Spleen (tissue), 11 donors: ENCODE data around the gene PIP5K1B. TPM values are rescaled to one million over a fixed set of nuclear protein-coding genes. Genes with fewer than 3 reads are reported as not detected.

ENCODE experiments used
- DNase-seq: peaks from one replicate; pipeline ENCODE4 v3.0.0-alpha.2; 2020
- H3K27ac ChIP-seq, 8 donors: fragments of 200-600 bp; sonication (generic) in 7 of 8; 1 replicate in 4 of 8; 2 replicates in 4 of 8; pipeline versions ENCODE4 v1.5.0 to v1.8.0; 2016 to 2021; ENCODE audit warnings: inconsistent platforms in 4 of 8, mild to moderate bottlenecking in 4 of 8, moderate library complexity in 1 of 8
- H3K27me3 ChIP-seq, 7 donors: fragments of 200-600 bp; sonication (generic) in 6 of 7; replicated peaks in 1 of 7; 1 replicate in 4 of 7; 2 replicates in 3 of 7; pipeline versions ENCODE4 v1.5.0 to v1.8.0; 2016 to 2021; ENCODE audit warnings: inconsistent platforms in 3 of 7, mild to moderate bottlenecking in 1 of 7
- H3K36me3 ChIP-seq, 6 donors: fragments of 200-600 bp; sonication (generic) in 5 of 6; 1 replicate in 4 of 6; 2 replicates in 2 of 6; pipeline versions ENCODE4 v1.5.0 to v1.8.0; 2016 to 2021; ENCODE audit warnings: inconsistent platforms in 2 of 6
- H3K4me1 ChIP-seq, 6 donors: fragments of 200-600 bp; sonication (generic) in 5 of 6; 1 replicate in 3 of 6; 2 replicates in 3 of 6; pipeline versions ENCODE4 v1.5.0 to v1.8.0; 2016 to 2021; ENCODE audit warnings: inconsistent platforms in 3 of 6
- H3K4me3 ChIP-seq, 8 donors: fragments of 200-600 bp; sonication (generic) in 7 of 8; 1 replicate in 4 of 8; 2 replicates in 4 of 8; pipeline versions ENCODE4 v1.5.0 to v1.8.0; 2016 to 2021; ENCODE audit warnings: inconsistent platforms in 4 of 8, mild to moderate bottlenecking in 4 of 8, moderate library complexity in 2 of 8
- H3K9me3 ChIP-seq, 8 donors: fragments of 200-600 bp; sonication (generic) in 7 of 8; 1 replicate in 4 of 8; 2 replicates in 4 of 8; pipeline versions ENCODE4 v1.5.0 to v1.8.0; 2016 to 2021; ENCODE audit warnings: inconsistent platforms in 4 of 8
- CTCF ChIP-seq, 11 experiments: fragments of 200-600 bp in 7 of 11; fragments of 450-650 bp in 4 of 11; sonication (generic) in 4 of 11; IDR thresholded peaks in 8 of 11; conservative IDR thresholded peaks in 3 of 11; 1 replicate in 7 of 11; 2 replicates in 4 of 11; pipeline versions ENCODE4 v1.4.0 to v1.8.0; 2016 to 2021; ENCODE audit warnings: antibody characterized with exemption in 11 of 11, inconsistent platforms in 4 of 11, mild to moderate bottlenecking in 1 of 11
- POLR2A ChIP-seq, 3 donors: fragments of 450-650 bp; IDR thresholded peaks; one replicate each; pipeline ENCODE4 v1.5.1; 2017; ENCODE audit warnings: antibody characterized with exemption in 3 of 3, mild to moderate bottlenecking in 1 of 3
- POLR2AphosphoS5 ChIP-seq, 3 donors: sonication (generic); formaldehyde crosslinking; IDR thresholded peaks; one replicate each; pipeline ENCODE4 v1.5.1; 2017; ENCODE audit warnings: antibody characterized with exemption in 3 of 3
- WGBS, 5 donors: extraction: QIAGEN DNeasy Blood & Tissue Kit in 3 of 5; methylation state at CpG; one replicate each; pipeline versions ENCODE4 v1.1.5 to v1.1.7; 2013 to 2018; 5-methylcytosine and 5-hydroxymethylcytosine counted together
- intact Hi-C: fragments of 100-400 bp; cut with DNase I; formaldehyde crosslinking; loops from one replicate; pipeline ENCODE4 v1.15.0; 2023; ENCODE audit warnings: low total_unique reads
- polyA plus RNA-seq, 3 donors: library from polyadenylated mRNA; stranded (reverse); fragments of 200-250 nt; gene quantifications; one replicate each; pipeline ENCODE4 v1.2.1, GENCODE V29; 2013
- total RNA-seq, 7 donors: library from RNA; depleted of rRNA in 3 of 7; stranded (reverse); fragments of >200 nt in 3 of 7; fragmentation: NEBNext Ultra II Directional in 4 of 7; extraction: Animal tissue kit (Norgen Biotek cat#: 25700) in 4 of 7; gene quantifications; one replicate each; pipeline versions ENCODE4 v1.1.0 to v1.2.1, GENCODE V29; 2016 to 2021
- donor health status: healthy with polysubstance abuse.
- donor health status: DM: no; HTN: no; CAD: no; lungs with moderate emphysema.
- donor health status: DM: no; HTN: no; CAD: no.
- donor health status: Bipolar disorder and iron deficiency.
- donor health status: healthy.
- donor health status: DM: no; HTN: no; CAD: no.
- donor health status: DM: yes; HTN: yes; CAD: no.

The PIP5K1B gene
- total and polyA plus RNA-seq, 10 donors = 1.5 to 10.3 (median 6.8) TPM

- H3K4me3 ChIP-seq = no peak overlapping the region
- peaks cover 0 to 10% (median 0%) of the 10 kb centered on the region in 6 donors for H3K4me1 ChIP-seq
- TF ChIP-seq CTCF (IDR thresholded peaks at IDR 0.05 in 8 of 11, conservative IDR thresholded peaks at IDR 0.05 in 3 of 11) (no peak), POLR2A (IDR thresholded peaks at IDR 0.05) (no peak), POLR2AphosphoS5 (IDR thresholded peaks at IDR 0.05) (no peak)
- no peaks in the 10 kb centered on the region for H3K36me3 ChIP-seq
- intact Hi-C loops = no loop called here
- H3K27me3 ChIP-seq = no peaks in the 10 kb centered on the region
- no peak overlapping the region for H3K27ac ChIP-seq
- no peak for DNase-seq
- WGBS, 5 donors = 21 to 34% (median 23%) methylated on average over 3 of the region's 3 CpGs
- no peaks in the 10 kb centered on the region for H3K9me3 ChIP-seq
Observed at GRCh38 chr9:69019808-69020207, 314.8 kb downstream of the PIP5K1B start.

DNA sequence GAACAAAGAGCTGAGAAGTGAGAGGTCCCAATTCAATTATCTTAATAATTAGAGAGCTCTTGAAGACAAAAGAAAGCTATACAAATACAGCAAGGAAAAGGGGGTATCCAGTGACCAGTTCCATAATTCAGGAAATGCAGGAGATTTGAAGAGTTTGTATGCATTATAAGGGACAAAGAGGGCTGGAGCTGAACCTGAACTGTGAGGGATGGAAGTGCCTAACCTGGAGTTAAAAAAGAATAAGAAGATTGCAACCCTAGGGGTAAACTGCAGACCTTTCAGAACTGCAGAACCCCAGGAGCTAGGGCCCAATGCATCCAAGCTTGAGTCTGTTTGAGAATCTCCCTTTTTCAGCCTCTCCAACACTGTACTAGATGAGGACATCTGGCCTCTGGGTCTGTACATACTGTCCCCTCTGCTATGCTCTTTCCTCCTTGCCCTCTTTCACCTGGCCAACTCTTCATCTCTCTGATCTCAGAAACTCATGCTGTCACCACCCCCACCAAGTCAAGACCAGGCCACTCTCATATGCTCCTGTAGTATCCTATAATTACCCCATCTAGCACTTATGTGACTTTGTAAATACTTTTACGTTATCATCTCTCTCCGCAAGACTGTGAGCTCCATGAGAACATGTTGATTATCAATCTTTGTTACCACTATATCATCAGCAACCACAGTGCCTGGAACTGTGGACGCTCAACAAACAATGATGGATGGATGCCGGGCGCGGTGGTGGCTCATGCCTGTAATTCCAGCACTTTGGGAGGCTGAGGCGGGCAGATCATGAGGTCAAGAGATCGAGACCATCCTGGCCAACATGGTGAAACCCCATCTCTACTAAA, 315.5 kb downstream of the PIP5K1B start:
- Histone ChIP-seq H3K27ac (no peak overlapping the region), H3K36me3 (no peaks in the 10 kb centered on the region), H3K4me1 (peaks cover 0 to 10% (median 0%) of the 10 kb centered on the region in 6 donors), H3K9me3 (no peaks in the 10 kb centered on the region), H3K4me3 (no peak overlapping the region), H3K27me3 (no peaks in the 10 kb centered on the region)
- TF ChIP-seq POLR2AphosphoS5 (IDR thresholded peaks at IDR 0.05) = no peak
- TF ChIP-seq CTCF (IDR thresholded peaks at IDR 0.05 in 8 of 11, conservative IDR thresholded peaks at IDR 0.05 in 3 of 11) = no peak
- no peak for TF ChIP-seq POLR2A (IDR thresholded peaks at IDR 0.05)
- 92 to 95% (median 95%) methylated on average over 8 of the region's 8 CpGs for WGBS, 5 donors
- intact Hi-C loops = no loop called here
- no peak for DNase-seq

GRCh38 chr9:69023650-69024049, 318.6 kb downstream of the PIP5K1B start:
- H3K9me3 ChIP-seq = no peaks in the 10 kb centered on the region
- no peak overlapping the region for H3K4me3 ChIP-seq
- TF ChIP-seq POLR2AphosphoS5 (IDR thresholded peaks at IDR 0.05) (no peak), CTCF (IDR thresholded peaks at IDR 0.05 in 8 of 11, conservative IDR thresholded peaks at IDR 0.05 in 3 of 11) (no peak), POLR2A (IDR thresholded peaks at IDR 0.05) (no peak)
- H3K36me3 ChIP-seq = no peaks in the 10 kb centered on the region
- no peaks in the 10 kb centered on the region for H3K27me3 ChIP-seq
- H3K4me1 ChIP-seq = peaks cover 0 to 27% (median 10%) of the 10 kb centered on the region in 6 donors
- intact Hi-C loops = no loop called here
- H3K27ac ChIP-seq = no peak overlapping the region
- no peak for DNase-seq
- 56 to 84% (median 75%) methylated on average over 7 of the region's 7 CpGs for WGBS, 5 donors

DNA sequence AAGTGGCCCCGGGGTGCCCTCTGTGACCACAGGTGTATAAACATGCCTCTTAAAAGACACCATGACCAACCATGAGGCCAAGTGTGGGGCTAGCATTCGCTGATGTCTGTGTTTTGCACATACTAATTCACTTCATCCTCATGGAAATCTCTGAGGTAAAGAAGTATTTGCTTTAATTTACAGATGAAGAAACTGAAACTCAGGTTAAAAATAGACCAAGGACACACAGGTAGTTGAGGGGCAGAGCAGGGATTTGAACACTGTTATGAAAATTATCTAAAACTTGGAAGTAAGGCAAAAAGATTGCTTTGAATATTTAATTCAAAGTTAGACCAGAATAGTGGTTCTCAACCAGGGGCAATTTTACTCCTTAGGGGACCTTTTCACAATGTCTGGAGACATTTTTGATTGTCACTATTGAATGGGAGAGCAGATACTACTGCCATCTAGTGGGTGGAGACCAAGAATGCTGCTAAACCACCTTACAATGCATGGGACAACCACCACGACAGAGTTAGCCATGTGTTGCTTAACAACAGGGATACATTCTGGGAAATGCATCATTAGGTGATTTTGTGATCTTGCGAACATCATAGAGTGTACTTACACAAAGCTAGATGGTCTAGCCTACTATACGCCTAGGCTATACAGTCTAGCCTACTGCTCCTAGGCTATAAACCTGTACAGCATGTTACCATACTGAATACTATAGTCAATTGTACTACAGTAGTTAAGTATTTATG, 322.5 kb downstream of the PIP5K1B start:
- TF ChIP-seq POLR2A (IDR thresholded peaks at IDR 0.05) (no peak), POLR2AphosphoS5 (IDR thresholded peaks at IDR 0.05) (no peak), CTCF (IDR thresholded peaks at IDR 0.05 in 8 of 11, conservative IDR thresholded peaks at IDR 0.05 in 3 of 11) (peak; percentile 36 to 86 (median 74))
- H3K9me3 ChIP-seq = peaks cover 0 to 6% (median 0%) of the 10 kb centered on the region in 8 donors
- DNase-seq = no peak
- 52 to 63% (median 56%) methylated on average over 5 of the region's 5 CpGs for WGBS, 5 donors
- intact Hi-C loops = no loop called here
- no peak overlapping the region for H3K27ac ChIP-seq
- no peaks in the 10 kb centered on the region for H3K27me3 ChIP-seq
- peaks cover 0 to 21% (median 12%) of the 10 kb centered on the region in 6 donors for H3K4me1 ChIP-seq
- no peaks in the 10 kb centered on the region for H3K36me3 ChIP-seq
- no peak overlapping the region for H3K4me3 ChIP-seq
